GM18868 (cell line): ENCODE measurements around the gene PPT1.

ENCODE experiments used
- ATAC-seq: cut with Tn5 transposase; IDR thresholded peaks from one replicate; pipeline ENCODE4 v1.9.1; 2021; ENCODE audit warnings: mild to moderate bottlenecking, moderate library complexity; ENCODE audit not compliant: unreplicated experiment

The PPT1 gene

DNA sequence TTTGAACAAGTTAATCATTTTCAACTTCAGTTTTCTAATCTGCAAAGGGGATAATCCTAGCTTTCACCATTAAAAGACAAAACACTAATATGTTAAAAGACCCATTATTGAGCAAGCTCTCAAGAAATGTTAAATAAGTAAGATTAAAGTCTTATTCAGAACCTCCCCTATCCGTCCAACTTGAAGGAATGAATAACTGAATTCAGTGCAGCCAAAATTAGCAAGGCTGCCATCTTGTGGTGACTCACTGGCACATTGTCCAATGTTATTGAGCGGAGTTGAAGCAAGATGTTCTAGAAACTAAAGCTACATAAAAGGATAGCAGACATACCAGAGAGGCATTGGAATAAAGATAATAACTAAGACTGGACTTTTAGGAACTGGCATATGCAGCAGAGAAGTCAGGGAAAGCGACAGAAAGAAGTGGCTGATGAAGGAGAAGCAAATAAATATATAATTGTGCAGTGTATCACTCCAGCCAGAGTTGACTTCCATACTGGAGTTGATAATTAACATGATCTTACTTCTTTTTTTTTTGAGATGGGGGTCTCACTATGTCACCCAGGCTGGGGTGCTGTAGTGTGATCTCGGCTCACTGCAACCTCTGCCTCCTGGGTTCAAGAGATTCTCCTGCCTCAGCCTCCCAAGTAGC is 64.7 kb downstream of the PPT1 start:
- no peak for ATAC-seq

GRCh38 chr1:40030528-40031135 is 66.4 kb downstream of the PPT1 start:
- no peak for ATAC-seq

DNA sequence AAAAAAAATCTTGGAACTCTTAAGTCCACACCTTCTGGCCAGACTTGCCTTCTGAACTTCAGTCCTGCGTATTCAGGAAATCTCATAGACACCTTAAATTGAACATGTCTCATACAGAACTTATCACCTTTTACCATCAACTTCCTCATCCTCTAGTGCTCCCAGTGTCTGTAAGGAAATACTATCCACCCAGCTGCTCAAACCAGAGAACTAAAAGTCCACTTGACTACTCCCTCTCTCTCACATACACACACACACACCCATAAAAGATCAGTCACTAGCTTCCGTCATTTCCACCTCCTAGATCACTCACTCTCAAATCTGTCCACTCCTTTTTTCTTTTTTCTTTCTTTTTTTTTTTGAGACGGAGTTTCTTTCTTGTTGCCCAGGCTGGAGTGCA is 67.4 kb downstream of the PPT1 start:
- ATAC-seq: no peak

GRCh38 chr1:40027647-40028046 is 69.4 kb downstream of the PPT1 start:
- ATAC-seq: no peak

GRCh38 chr1:40024671-40025070 is 72.4 kb downstream of the PPT1 start:
- ATAC-seq: no peak

DNA sequence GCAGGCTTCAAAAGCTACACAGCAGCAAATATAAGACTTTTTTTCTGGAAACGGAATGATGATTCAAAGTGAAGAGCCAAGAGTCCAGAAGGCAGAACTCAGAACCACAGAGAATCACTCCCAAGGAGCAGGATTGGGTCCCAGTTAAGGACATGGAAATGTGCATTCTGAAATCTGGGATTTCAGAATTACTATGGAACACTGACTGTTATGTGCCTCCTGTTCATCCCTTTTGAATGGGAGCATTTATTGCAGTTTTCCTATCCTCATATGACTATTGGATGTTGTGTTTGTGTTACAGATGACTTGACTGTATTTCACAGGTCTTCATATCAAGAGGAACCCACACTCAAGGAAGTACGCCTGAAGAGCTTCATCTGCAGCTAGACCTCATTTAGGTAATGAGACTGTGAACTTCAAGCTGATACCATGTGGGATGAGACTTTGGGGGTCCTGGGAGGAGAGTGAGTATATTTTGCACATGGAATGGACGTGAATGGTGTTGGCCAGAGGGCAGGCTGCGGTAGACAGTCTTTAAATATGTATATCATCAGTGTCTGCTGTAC is 73.6 kb downstream of the PPT1 start:
- ATAC-seq: no peak
